Measurements from ENCODE around the gene NFIB.

NFIB gene

GRCh38 chr9:14242150-14242805 lies 71.7 kb downstream of the NFIB start:
- H3K4me1 ChIP-seq (ENCODE audit: insufficient read depth, insufficient read length) = no peaks in the 10 kb centered on the region
- no peak for TF ChIP-seq YY1 (IDR thresholded peaks at IDR 0.05; ENCODE audit: insufficient read depth, insufficient read length)
- no peak for TF ChIP-seq ZNF274 (IDR thresholded peaks at IDR 0.05; ENCODE audit: low read depth, low read length)
- TF ChIP-seq SUZ12 (IDR thresholded peaks at IDR 0.05; ENCODE audit: extremely low read depth, insufficient read depth, insufficient read length) = no peak
- H3K27me3 ChIP-seq (ENCODE audit: insufficient read depth, insufficient read length) = no peaks in the 10 kb centered on the region
- H3K9me3 ChIP-seq (ENCODE audit: insufficient read depth, low read length) = no peaks in the 10 kb centered on the region
- no peak overlapping the region for H3K9ac ChIP-seq (ENCODE audit: insufficient read length, low read depth)
- no peak for DNase-seq (ENCODE audit: low read depth, low spot score)
- H3K4me3 ChIP-seq (ENCODE audit: insufficient read length, low read depth) = no peak overlapping the region
- H3K36me3 ChIP-seq (ENCODE audit: insufficient read depth, insufficient read length, low read length) = no peaks in the 10 kb centered on the region

- no peaks in the 10 kb centered on the region for H3K9me3 ChIP-seq (ENCODE audit: insufficient read depth, low read length)
- H3K4me3 ChIP-seq (ENCODE audit: insufficient read length, low read depth) = no peak overlapping the region
- no peak for DNase-seq (ENCODE audit: low read depth, low spot score)
- H3K36me3 ChIP-seq (ENCODE audit: insufficient read depth, insufficient read length, low read length) = no peaks in the 10 kb centered on the region
- no peaks in the 10 kb centered on the region for H3K4me1 ChIP-seq (ENCODE audit: insufficient read depth, insufficient read length)
- no peak overlapping the region for H3K9ac ChIP-seq (ENCODE audit: insufficient read length, low read depth)
- H3K27me3 ChIP-seq (ENCODE audit: insufficient read depth, insufficient read length) = no peaks in the 10 kb centered on the region
- TF ChIP-seq ZNF274 (IDR thresholded peaks at IDR 0.05; ENCODE audit: low read depth, low read length) = no peak
- no peak for TF ChIP-seq SUZ12 (IDR thresholded peaks at IDR 0.05; ENCODE audit: extremely low read depth, insufficient read depth, insufficient read length)
- TF ChIP-seq YY1 (IDR thresholded peaks at IDR 0.05; ENCODE audit: insufficient read depth, insufficient read length) = no peak
Observed at GRCh38 chr9:14240537-14240936, 73.4 kb downstream of the NFIB start.

GRCh38 chr9:14238518-14238917 lies 75.4 kb downstream of the NFIB start:
- Histone ChIP-seq H3K27me3 (ENCODE audit: insufficient read depth, insufficient read length) (no peaks in the 10 kb centered on the region), H3K9me3 (ENCODE audit: insufficient read depth, low read length) (no peaks in the 10 kb centered on the region), H3K4me3 (ENCODE audit: insufficient read length, low read depth) (no peak overlapping the region), H3K4me1 (ENCODE audit: insufficient read depth, insufficient read length) (no peaks in the 10 kb centered on the region), H3K9ac (ENCODE audit: insufficient read length, low read depth) (no peak overlapping the region), H3K36me3 (ENCODE audit: insufficient read depth, insufficient read length, low read length) (no peaks in the 10 kb centered on the region)
- peak; percentile 60 for DNase-seq (ENCODE audit: low read depth, low spot score)
- TF ChIP-seq ZNF274 (IDR thresholded peaks at IDR 0.05; ENCODE audit: low read depth, low read length) = no peak
- TF ChIP-seq SUZ12 (IDR thresholded peaks at IDR 0.05; ENCODE audit: extremely low read depth, insufficient read depth, insufficient read length) = no peak
- no peak for TF ChIP-seq YY1 (IDR thresholded peaks at IDR 0.05; ENCODE audit: insufficient read depth, insufficient read length)

- H3K27me3 ChIP-seq (ENCODE audit: insufficient read depth, insufficient read length) = no peaks in the 10 kb centered on the region
- H3K4me1 ChIP-seq (ENCODE audit: insufficient read depth, insufficient read length) = no peaks in the 10 kb centered on the region
- no peak overlapping the region for H3K9ac ChIP-seq (ENCODE audit: insufficient read length, low read depth)
- H3K9me3 ChIP-seq (ENCODE audit: insufficient read depth, low read length) = no peaks in the 10 kb centered on the region
- H3K36me3 ChIP-seq (ENCODE audit: insufficient read depth, insufficient read length, low read length) = no peaks in the 10 kb centered on the region
- H3K4me3 ChIP-seq (ENCODE audit: insufficient read length, low read depth) = no peak overlapping the region
- peak; percentile 61 for DNase-seq (ENCODE audit: low read depth, low spot score)
- TF ChIP-seq SUZ12 (IDR thresholded peaks at IDR 0.05; ENCODE audit: extremely low read depth, insufficient read depth, insufficient read length) = no peak
- TF ChIP-seq YY1 (IDR thresholded peaks at IDR 0.05; ENCODE audit: insufficient read depth, insufficient read length) = no peak
- TF ChIP-seq ZNF274 (IDR thresholded peaks at IDR 0.05; ENCODE audit: low read depth, low read length) = no peak
Observed at GRCh38 chr9:14238079-14238478, 75.9 kb downstream of the NFIB start.

- H3K27me3 ChIP-seq (ENCODE audit: insufficient read depth, insufficient read length) = no peaks in the 10 kb centered on the region
- DNase-seq (ENCODE audit: low read depth, low spot score) = no peak
- TF ChIP-seq SUZ12 (IDR thresholded peaks at IDR 0.05; ENCODE audit: extremely low read depth, insufficient read depth, insufficient read length) = no peak
- TF ChIP-seq YY1 (IDR thresholded peaks at IDR 0.05; ENCODE audit: insufficient read depth, insufficient read length) = no peak
- no peak overlapping the region for H3K4me3 ChIP-seq (ENCODE audit: insufficient read length, low read depth)
- H3K9ac ChIP-seq (ENCODE audit: insufficient read length, low read depth) = no peak overlapping the region
- no peaks in the 10 kb centered on the region for H3K4me1 ChIP-seq (ENCODE audit: insufficient read depth, insufficient read length)
- no peaks in the 10 kb centered on the region for H3K36me3 ChIP-seq (ENCODE audit: insufficient read depth, insufficient read length, low read length)
- H3K9me3 ChIP-seq (ENCODE audit: insufficient read depth, low read length) = no peaks in the 10 kb centered on the region
Observed at GRCh38 chr9:14236591-14236990, 77.3 kb downstream of the NFIB start.

- TF ChIP-seq YY1 (IDR thresholded peaks at IDR 0.05; ENCODE audit: insufficient read depth, insufficient read length) (no peak), ZNF274 (IDR thresholded peaks at IDR 0.05; ENCODE audit: low read depth, low read length) (no peak), SUZ12 (IDR thresholded peaks at IDR 0.05; ENCODE audit: extremely low read depth, insufficient read depth, insufficient read length) (no peak)
Observed at GRCh38 chr9:14232111-14232510, 81.8 kb downstream of the NFIB start.

GRCh38 chr9:14231196-14231990 lies 82.5 kb downstream of the NFIB start:
- DNase-seq (ENCODE audit: low read depth, low spot score) = no peak
- Histone ChIP-seq H3K9me3 (ENCODE audit: insufficient read depth, low read length) (no peaks in the 10 kb centered on the region), H3K36me3 (ENCODE audit: insufficient read depth, insufficient read length, low read length) (no peaks in the 10 kb centered on the region), H3K4me3 (ENCODE audit: insufficient read length, low read depth) (no peak overlapping the region), H3K27me3 (ENCODE audit: insufficient read depth, insufficient read length) (no peaks in the 10 kb centered on the region), H3K9ac (ENCODE audit: insufficient read length, low read depth) (no peak overlapping the region), H3K4me1 (ENCODE audit: insufficient read depth, insufficient read length) (no peaks in the 10 kb centered on the region)
- TF ChIP-seq SUZ12 (IDR thresholded peaks at IDR 0.05; ENCODE audit: extremely low read depth, insufficient read depth, insufficient read length) (no peak), ZNF274 (IDR thresholded peaks at IDR 0.05; ENCODE audit: low read depth, low read length) (no peak), YY1 (IDR thresholded peaks at IDR 0.05; ENCODE audit: insufficient read depth, insufficient read length) (no peak)

More at GRCh38 chr9:14232111-14232510, 81.8 kb downstream of the NFIB start:
- Histone ChIP-seq H3K4me1 (ENCODE audit: insufficient read depth, insufficient read length) (no peaks in the 10 kb centered on the region), H3K36me3 (ENCODE audit: insufficient read depth, insufficient read length, low read length) (no peaks in the 10 kb centered on the region), H3K9ac (ENCODE audit: insufficient read length, low read depth) (no peak overlapping the region), H3K9me3 (ENCODE audit: insufficient read depth, low read length) (no peaks in the 10 kb centered on the region), H3K4me3 (ENCODE audit: insufficient read length, low read depth) (no peak overlapping the region), H3K27me3 (ENCODE audit: insufficient read depth, insufficient read length) (no peaks in the 10 kb centered on the region)
- no peak for DNase-seq (ENCODE audit: low read depth, low spot score)

Data from NT2/D1 (cell line).